Hepatocyte (in vitro differentiated cells): ENCODE results near the gene RBFOX2.

Source experiments
- EZH2phosphoT487 ChIP-seq: fragments of 200-600 bp; sonication (generic); IDR thresholded peaks from one replicate; pipeline ENCODE4 v1.6.1; 2018; ENCODE audit warnings: antibody characterized with exemption, mild to moderate bottlenecking, low read depth, moderate library complexity; ENCODE audit not compliant: unreplicated experiment, severe bottlenecking
- TF ChIP-seq, protein P1 (sequence below): fragments of 200-600 bp; sonication (generic); IDR thresholded peaks from 2 replicates; pipeline ENCODE4 v1.5.1; 2016; ENCODE audit warnings: antibody characterized with exemption, mild to moderate bottlenecking; ENCODE audit not compliant: poor library complexity

DNA sequence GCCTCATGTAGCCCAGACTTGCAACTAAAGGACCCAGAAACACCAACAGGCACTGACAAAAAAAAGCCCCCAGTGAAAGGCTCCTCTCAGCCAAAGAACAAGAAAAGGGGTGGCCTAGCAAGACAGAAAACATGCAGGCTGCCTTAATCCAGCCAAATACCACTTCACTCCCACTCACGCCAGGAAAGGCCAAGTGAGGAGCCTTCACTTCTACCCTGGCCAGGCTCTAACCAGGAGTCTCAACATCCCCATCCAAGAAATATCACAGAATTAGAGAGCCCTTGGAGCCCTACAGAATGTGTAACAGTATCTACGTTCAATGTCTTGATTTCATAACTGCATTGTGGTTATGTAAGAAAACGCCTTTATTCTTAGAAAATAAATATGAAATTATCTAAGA lies 162.0 kb downstream of the RBFOX2 start:
- TF ChIP-seq, protein P1, sequence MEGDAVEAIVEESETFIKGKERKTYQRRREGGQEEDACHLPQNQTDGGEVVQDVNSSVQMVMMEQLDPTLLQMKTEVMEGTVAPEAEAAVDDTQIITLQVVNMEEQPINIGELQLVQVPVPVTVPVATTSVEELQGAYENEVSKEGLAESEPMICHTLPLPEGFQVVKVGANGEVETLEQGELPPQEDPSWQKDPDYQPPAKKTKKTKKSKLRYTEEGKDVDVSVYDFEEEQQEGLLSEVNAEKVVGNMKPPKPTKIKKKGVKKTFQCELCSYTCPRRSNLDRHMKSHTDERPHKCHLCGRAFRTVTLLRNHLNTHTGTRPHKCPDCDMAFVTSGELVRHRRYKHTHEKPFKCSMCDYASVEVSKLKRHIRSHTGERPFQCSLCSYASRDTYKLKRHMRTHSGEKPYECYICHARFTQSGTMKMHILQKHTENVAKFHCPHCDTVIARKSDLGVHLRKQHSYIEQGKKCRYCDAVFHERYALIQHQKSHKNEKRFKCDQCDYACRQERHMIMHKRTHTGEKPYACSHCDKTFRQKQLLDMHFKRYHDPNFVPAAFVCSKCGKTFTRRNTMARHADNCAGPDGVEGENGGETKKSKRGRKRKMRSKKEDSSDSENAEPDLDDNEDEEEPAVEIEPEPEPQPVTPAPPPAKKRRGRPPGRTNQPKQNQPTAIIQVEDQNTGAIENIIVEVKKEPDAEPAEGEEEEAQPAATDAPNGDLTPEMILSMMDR = no peak
- TF ChIP-seq EZH2phosphoT487 = no peak
